ENCODE results near the gene SH3TC2.

Gene SH3TC2

GRCh38 chr5:149044453-149045088 lies 18.3 kb downstream of the SH3TC2 start:
- TF ChIP-seq, protein P1, sequence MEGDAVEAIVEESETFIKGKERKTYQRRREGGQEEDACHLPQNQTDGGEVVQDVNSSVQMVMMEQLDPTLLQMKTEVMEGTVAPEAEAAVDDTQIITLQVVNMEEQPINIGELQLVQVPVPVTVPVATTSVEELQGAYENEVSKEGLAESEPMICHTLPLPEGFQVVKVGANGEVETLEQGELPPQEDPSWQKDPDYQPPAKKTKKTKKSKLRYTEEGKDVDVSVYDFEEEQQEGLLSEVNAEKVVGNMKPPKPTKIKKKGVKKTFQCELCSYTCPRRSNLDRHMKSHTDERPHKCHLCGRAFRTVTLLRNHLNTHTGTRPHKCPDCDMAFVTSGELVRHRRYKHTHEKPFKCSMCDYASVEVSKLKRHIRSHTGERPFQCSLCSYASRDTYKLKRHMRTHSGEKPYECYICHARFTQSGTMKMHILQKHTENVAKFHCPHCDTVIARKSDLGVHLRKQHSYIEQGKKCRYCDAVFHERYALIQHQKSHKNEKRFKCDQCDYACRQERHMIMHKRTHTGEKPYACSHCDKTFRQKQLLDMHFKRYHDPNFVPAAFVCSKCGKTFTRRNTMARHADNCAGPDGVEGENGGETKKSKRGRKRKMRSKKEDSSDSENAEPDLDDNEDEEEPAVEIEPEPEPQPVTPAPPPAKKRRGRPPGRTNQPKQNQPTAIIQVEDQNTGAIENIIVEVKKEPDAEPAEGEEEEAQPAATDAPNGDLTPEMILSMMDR (IDR thresholded peaks at IDR 0.05; ENCODE audit: control extremely low read depth, extremely low read depth, low read depth, missing control alignments), result no peak
- DNase-seq (ENCODE audit: extremely low spot score), result no peak
- ChIA-PET CTCF (interaction anchor here (3.0 kb wide), 1 partner anchor 9 kb away, joined by 24 read pairs; no protein-coding TSS in a partner anchor), POLR2A (no interaction called here)

DNA sequence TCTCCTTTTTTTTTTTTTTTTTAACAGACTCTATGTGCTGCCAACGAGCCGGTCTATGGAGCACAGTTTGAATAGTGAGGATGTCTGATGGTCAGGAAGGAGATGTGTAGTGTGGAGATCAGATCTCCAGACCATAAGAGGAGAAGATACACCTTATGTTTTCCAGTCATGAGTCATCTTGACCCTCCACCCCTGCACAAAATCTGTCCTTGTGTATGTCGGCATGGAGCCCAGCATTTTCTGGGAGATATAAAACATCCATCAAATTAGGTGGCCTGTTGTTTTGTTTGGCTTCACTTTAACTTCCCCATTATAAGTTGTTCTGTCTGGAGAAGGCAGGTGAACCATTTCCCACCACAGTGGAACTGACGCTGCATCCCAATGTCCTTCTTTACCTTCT lies 19.2 kb downstream of the SH3TC2 start:
- DNase-seq (ENCODE audit: extremely low spot score), result no peak
- TF ChIP-seq, protein P1 (IDR thresholded peaks at IDR 0.05; ENCODE audit: control extremely low read depth, extremely low read depth, low read depth, missing control alignments), result no peak
- ChIA-PET CTCF (no interaction called here), POLR2A (no interaction called here)

DNA sequence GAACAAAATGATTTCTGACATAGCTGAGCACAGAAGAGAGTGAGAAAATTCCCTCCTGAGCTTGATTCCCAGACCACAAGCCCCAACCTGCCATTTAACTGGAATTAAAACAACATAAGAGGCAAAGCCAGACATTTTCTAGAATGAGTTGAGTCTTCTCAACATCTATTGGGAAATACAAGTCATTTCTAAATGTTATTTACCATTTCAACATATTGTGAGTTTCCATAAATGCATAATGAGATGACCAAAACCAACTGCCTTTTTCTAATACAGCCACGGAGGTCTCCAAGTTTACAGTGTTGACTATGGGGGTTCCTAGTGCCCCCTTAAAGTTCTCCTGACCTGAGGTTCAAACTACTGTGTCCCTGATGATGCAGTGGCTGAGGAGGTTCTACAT lies 20.0 kb downstream of the SH3TC2 start:
- ChIA-PET POLR2A (no interaction called here), CTCF (interaction anchor here (1.0 kb wide), 1 partner anchor 312 kb away, joined by 3 read pairs; no protein-coding TSS in a partner anchor)
- TF ChIP-seq, protein P1 (IDR thresholded peaks at IDR 0.05; ENCODE audit: control extremely low read depth, extremely low read depth, low read depth, missing control alignments), result no peak
- no peak for DNase-seq (ENCODE audit: extremely low spot score)

GRCh38 chr5:149041242-149041641 lies 21.6 kb downstream of the SH3TC2 start:
- TF ChIP-seq, protein P1 (IDR thresholded peaks at IDR 0.05; ENCODE audit: control extremely low read depth, extremely low read depth, low read depth, missing control alignments), result no peak
- DNase-seq (ENCODE audit: extremely low spot score), result no peak
- POLR2A ChIA-PET, result no interaction called here
- CTCF ChIA-PET, result no interaction called here

- CTCF ChIA-PET, result no interaction called here
- POLR2A ChIA-PET, result no interaction called here
- no peak for DNase-seq (ENCODE audit: extremely low spot score)
- TF ChIP-seq, protein P1 (IDR thresholded peaks at IDR 0.05; ENCODE audit: control extremely low read depth, extremely low read depth, low read depth, missing control alignments), result no peak
These were observed 22.4 kb downstream of the SH3TC2 start for GRCh38 chr5:149040421-149040820.

GRCh38 chr5:149039506-149039905 lies 23.4 kb downstream of the SH3TC2 start:
- ChIA-PET POLR2A (no interaction called here), CTCF (interaction anchor here (1.4 to 13.9 kb wide), 2 partner anchors 20 to 304 kb away, joined by 3 to 386 read pairs; no protein-coding TSS in a partner anchor)
- TF ChIP-seq, protein P1 (IDR thresholded peaks at IDR 0.05; ENCODE audit: control extremely low read depth, extremely low read depth, low read depth, missing control alignments), result no peak
- no peak for DNase-seq (ENCODE audit: extremely low spot score)

Measured in GM10248 (cell line).